ENCODE results near the gene DLX1. TPM values are rescaled to one million over a fixed set of nuclear protein-coding genes. Genes with fewer than 3 reads are reported as not detected.
A peak's percentile ranks its signal among the peaks of the same experiment; 100 is the strongest.

Gene DLX1
- polyA plus RNA-seq, 4 donors, result 0.47 to 1.3 TPM; not detected in 2

DNA sequence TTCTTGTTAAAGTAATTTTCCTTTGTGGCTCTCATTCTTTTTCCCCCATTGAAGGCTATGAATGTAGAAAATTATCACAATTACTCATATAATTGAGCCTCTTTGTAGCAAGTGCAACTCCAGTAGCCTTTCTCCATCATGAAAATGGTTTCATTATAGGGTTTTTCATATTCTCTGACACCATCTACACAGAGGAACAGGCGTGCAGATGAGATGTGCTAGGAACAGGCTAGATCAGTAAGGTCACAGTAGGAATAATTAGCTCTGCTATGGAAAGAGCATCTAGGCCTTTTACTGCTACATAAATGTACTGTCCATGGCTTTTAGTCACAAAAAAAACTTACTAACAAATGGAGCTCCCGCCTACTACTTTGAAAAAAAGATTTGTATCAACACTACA lies 12.6 kb upstream of the DLX1 start:
- DNase-seq, result no peak
- 83 to 96% (median 87%) methylated on average over 2 of the region's 2 CpGs for WGBS, 3 donors

GRCh38 chr2:172073518-172073917 lies 11.8 kb upstream of the DLX1 start:
- Histone ChIP-seq H3K4me3 (ENCODE audit: low read depth in 1 of 3, low read length in 3 of 3) (no peak overlapping the region), H3K36me3 (ENCODE audit: control insufficient read depth in 3 of 3, insufficient read depth in 2 of 3, low read depth in 1 of 3, low read length in 3 of 3) (no peaks in the 10 kb centered on the region), H3K4me1 (ENCODE audit: control insufficient read depth in 3 of 3, insufficient read depth in 2 of 3, low read depth in 1 of 3, low read length in 2 of 3) (no peaks in the 10 kb centered on the region), H3K9me3 (ENCODE audit: control insufficient read depth in 2 of 2, insufficient read depth in 1 of 2, low read depth in 1 of 2, low read length in 1 of 2) (no peaks in the 10 kb centered on the region), H3K27me3 (ENCODE audit: control insufficient read depth in 3 of 3, insufficient read depth in 3 of 3, low read length in 3 of 3) (peaks cover 0 to 13% (median 3%) of the 10 kb centered on the region in 3 donors), H3K27ac (ENCODE audit: low read depth in 1 of 3, low read length in 2 of 3) (no peak overlapping the region)
- no peak for DNase-seq
- no peak for FAIRE-seq
- 88 to 92% (median 91%) methylated on average over 4 of the region's 4 CpGs for WGBS, 3 donors

More for the DNA sequence above, 12.6 kb upstream of the DLX1 start:
- no peak overlapping the region for H3K27ac ChIP-seq (ENCODE audit: low read depth in 1 of 3, low read length in 2 of 3)
- H3K36me3 ChIP-seq (ENCODE audit: control insufficient read depth in 3 of 3, insufficient read depth in 2 of 3, low read depth in 1 of 3, low read length in 3 of 3), result no peaks in the 10 kb centered on the region
- no peak for FAIRE-seq
- no peak overlapping the region for H3K4me3 ChIP-seq (ENCODE audit: low read depth in 1 of 3, low read length in 3 of 3)
- H3K4me1 ChIP-seq (ENCODE audit: control insufficient read depth in 3 of 3, insufficient read depth in 2 of 3, low read depth in 1 of 3, low read length in 2 of 3), result no peaks in the 10 kb centered on the region
- H3K27me3 ChIP-seq (ENCODE audit: control insufficient read depth in 3 of 3, insufficient read depth in 3 of 3, low read length in 3 of 3), result peaks cover 0 to 5% (median under 1%) of the 10 kb centered on the region in 3 donors
- H3K9me3 ChIP-seq (ENCODE audit: control insufficient read depth in 2 of 2, insufficient read depth in 1 of 2, low read depth in 1 of 2, low read length in 1 of 2), result no peaks in the 10 kb centered on the region

- Histone ChIP-seq H3K27ac (ENCODE audit: low read depth in 1 of 3, low read length in 2 of 3) (no peak overlapping the region), H3K27me3 (ENCODE audit: control insufficient read depth in 3 of 3, insufficient read depth in 3 of 3, low read length in 3 of 3) (peaks cover 0 to 20% (median 6%) of the 10 kb centered on the region in 3 donors), H3K9me3 (ENCODE audit: control insufficient read depth in 2 of 2, insufficient read depth in 1 of 2, low read depth in 1 of 2, low read length in 1 of 2) (no peaks in the 10 kb centered on the region), H3K36me3 (ENCODE audit: control insufficient read depth in 3 of 3, insufficient read depth in 2 of 3, low read depth in 1 of 3, low read length in 3 of 3) (no peaks in the 10 kb centered on the region), H3K4me3 (ENCODE audit: low read depth in 1 of 3, low read length in 3 of 3) (no peak overlapping the region), H3K4me1 (ENCODE audit: control insufficient read depth in 3 of 3, insufficient read depth in 2 of 3, low read depth in 1 of 3, low read length in 2 of 3) (no peaks in the 10 kb centered on the region)
- 97 to 100% (median 98%) methylated on average over 1 of the region's 1 CpG for WGBS, 3 donors
- peak; percentile 39 for FAIRE-seq
- no peak for DNase-seq
Measured at GRCh38 chr2:172074254-172074653, 11.1 kb upstream of the DLX1 start.

DNA sequence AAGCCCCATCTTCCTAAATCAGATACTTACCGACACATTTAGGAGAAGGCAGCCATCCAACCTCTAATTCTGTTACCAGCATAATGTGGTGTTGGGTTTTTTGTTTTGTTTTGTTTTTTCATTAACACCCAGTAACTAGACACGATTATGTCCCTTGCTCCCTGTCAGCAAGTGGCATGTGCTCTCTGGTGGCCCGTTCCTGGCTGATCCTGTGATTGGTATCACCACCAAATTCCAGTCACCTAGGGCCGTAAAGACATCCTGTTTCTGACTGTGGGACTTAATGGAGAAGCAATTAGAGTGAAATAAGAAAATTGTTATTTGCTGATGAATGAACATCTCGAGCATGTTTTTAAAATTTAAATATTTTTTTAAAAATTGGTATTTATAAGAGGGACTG lies 5.9 kb upstream of the DLX1 start:
- peaks cover under 1 to 72% (median 51%) of the 10 kb centered on the region in 3 donors for H3K27me3 ChIP-seq (ENCODE audit: control insufficient read depth in 3 of 3, insufficient read depth in 3 of 3, low read length in 3 of 3)
- H3K4me3 ChIP-seq (ENCODE audit: low read depth in 1 of 3, low read length in 3 of 3), result no peak overlapping the region
- H3K9me3 ChIP-seq (ENCODE audit: control insufficient read depth in 2 of 2, insufficient read depth in 1 of 2, low read depth in 1 of 2, low read length in 1 of 2), result peaks cover 0 to 3% of the 10 kb centered on the region in 2 donors
- 75 to 88% (median 87%) methylated on average over 5 of the region's 5 CpGs for WGBS, 3 donors
- H3K36me3 ChIP-seq (ENCODE audit: control insufficient read depth in 3 of 3, insufficient read depth in 2 of 3, low read depth in 1 of 3, low read length in 3 of 3), result no peaks in the 10 kb centered on the region
- peaks cover 0 to 5% (median 2%) of the 10 kb centered on the region in 3 donors for H3K4me1 ChIP-seq (ENCODE audit: control insufficient read depth in 3 of 3, insufficient read depth in 2 of 3, low read depth in 1 of 3, low read length in 2 of 3)
- H3K27ac ChIP-seq (ENCODE audit: low read depth in 1 of 3, low read length in 2 of 3), result no peak overlapping the region
- DNase-seq, result no peak
- no peak for FAIRE-seq

DNA sequence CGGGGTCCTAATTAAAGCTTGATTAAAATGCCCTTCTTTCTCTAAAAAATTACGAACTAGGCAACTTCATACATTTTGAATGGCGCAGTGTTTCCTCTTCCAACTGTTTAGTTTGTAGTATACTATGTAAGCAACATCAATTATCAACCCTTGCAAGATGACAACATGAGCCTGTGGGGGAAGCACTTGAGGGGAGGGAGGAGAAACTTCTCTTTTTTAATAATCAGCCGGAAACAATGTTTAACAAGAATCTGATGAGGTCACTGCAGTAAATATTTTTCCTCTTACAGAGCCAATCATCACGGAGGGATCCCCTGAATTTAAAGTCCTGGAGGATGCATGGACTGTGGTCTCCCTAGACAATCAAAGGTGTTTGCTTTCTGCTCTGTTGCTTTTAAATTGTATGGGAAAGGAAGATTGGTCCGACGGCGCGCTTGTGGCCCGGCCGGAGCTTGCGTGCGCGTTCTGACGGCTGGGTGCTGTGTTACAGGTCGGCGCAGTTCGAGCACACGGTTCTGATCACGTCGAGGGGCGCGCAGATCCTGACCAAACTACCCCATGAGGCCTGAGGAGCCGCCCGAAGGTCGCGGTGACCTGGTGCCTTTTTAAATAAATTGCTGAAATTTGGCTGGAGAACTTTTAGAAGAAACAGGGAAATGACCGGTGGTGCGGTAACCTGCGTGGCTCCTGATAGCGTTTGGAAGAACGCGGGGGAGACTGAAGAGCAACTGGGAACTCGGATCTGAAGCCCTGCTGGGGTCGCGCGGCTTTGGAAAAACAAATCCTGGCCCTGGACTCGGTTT lies 5.3 kb upstream of the DLX1 start:
- H3K4me1 ChIP-seq (ENCODE audit: control insufficient read depth in 3 of 3, insufficient read depth in 2 of 3, low read depth in 1 of 3, low read length in 2 of 3), result peaks cover 0 to 11% (median 5%) of the 10 kb centered on the region in 3 donors
- peaks cover 0 to 3% of the 10 kb centered on the region in 2 donors for H3K9me3 ChIP-seq (ENCODE audit: control insufficient read depth in 2 of 2, insufficient read depth in 1 of 2, low read depth in 1 of 2, low read length in 1 of 2)
- no peak overlapping the region for H3K27ac ChIP-seq (ENCODE audit: low read depth in 1 of 3, low read length in 2 of 3)
- 23 to 27% (median 25%) methylated on average over 38 of the region's 38 CpGs for WGBS, 3 donors
- no peaks in the 10 kb centered on the region for H3K36me3 ChIP-seq (ENCODE audit: control insufficient read depth in 3 of 3, insufficient read depth in 2 of 3, low read depth in 1 of 3, low read length in 3 of 3)
- peak in 1 of 2 donors; percentile 21 for DNase-seq
- peaks cover 7 to 78% (median 54%) of the 10 kb centered on the region in 3 donors for H3K27me3 ChIP-seq (ENCODE audit: control insufficient read depth in 3 of 3, insufficient read depth in 3 of 3, low read length in 3 of 3)
- no peak overlapping the region for H3K4me3 ChIP-seq (ENCODE audit: low read depth in 1 of 3, low read length in 3 of 3)
- no peak for FAIRE-seq

DNA sequence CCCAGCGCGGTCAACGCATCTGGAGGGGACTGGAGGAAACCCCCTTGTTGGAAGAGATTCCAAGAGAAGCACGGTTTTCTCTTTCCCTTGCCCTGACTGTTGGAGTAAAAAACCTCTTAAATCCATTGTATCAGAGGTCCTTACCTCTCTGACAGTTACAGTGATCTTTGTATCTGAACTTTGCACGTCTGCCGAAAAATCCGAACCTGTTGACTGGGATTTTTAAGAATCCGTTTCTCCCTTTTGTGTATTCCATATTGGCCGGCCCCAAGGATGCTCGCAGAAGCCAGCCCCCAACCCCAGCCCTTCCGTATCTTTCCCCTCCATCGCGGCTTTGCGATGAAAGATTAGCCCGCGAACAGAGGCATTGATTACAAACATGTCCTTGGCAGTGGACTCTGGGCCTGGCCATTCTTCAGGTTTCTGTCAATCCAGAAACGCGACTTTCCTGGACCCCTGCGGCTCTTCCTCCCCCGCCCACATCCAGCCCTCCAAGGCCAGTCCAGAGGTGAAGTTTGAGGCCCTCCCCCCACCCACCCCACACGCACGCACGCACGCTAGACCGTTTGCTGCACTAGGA lies 4.6 kb upstream of the DLX1 start:
- Histone ChIP-seq H3K4me1 (ENCODE audit: control insufficient read depth in 3 of 3, insufficient read depth in 2 of 3, low read depth in 1 of 3, low read length in 2 of 3) (peaks cover 4 to 11% (median 9%) of the 10 kb centered on the region in 3 donors), H3K9me3 (ENCODE audit: control insufficient read depth in 2 of 2, insufficient read depth in 1 of 2, low read depth in 1 of 2, low read length in 1 of 2) (peaks cover 0 to 3% of the 10 kb centered on the region in 2 donors), H3K27ac (ENCODE audit: low read depth in 1 of 3, low read length in 2 of 3) (no peak overlapping the region), H3K36me3 (ENCODE audit: control insufficient read depth in 3 of 3, insufficient read depth in 2 of 3, low read depth in 1 of 3, low read length in 3 of 3) (no peaks in the 10 kb centered on the region), H3K27me3 (ENCODE audit: control insufficient read depth in 3 of 3, insufficient read depth in 3 of 3, low read length in 3 of 3) (peaks cover 8 to 81% (median 60%) of the 10 kb centered on the region in 3 donors), H3K4me3 (ENCODE audit: low read depth in 1 of 3, low read length in 3 of 3) (no peak overlapping the region)
- DNase-seq (peak in 1 of 2 donors; percentile 14), FAIRE-seq (no peak)
- 8 to 16% (median 16%) methylated on average over 25 of the region's 25 CpGs for WGBS, 3 donors

GRCh38 chr2:172081221-172082022 lies 3.9 kb upstream of the DLX1 start:
- Histone ChIP-seq H3K4me1 (ENCODE audit: control insufficient read depth in 3 of 3, insufficient read depth in 2 of 3, low read depth in 1 of 3, low read length in 2 of 3) (peaks cover 5 to 12% (median 9%) of the 10 kb centered on the region in 3 donors), H3K36me3 (ENCODE audit: control insufficient read depth in 3 of 3, insufficient read depth in 2 of 3, low read depth in 1 of 3, low read length in 3 of 3) (no peaks in the 10 kb centered on the region), H3K9me3 (ENCODE audit: control insufficient read depth in 2 of 2, insufficient read depth in 1 of 2, low read depth in 1 of 2, low read length in 1 of 2) (peaks cover 0 to 3% of the 10 kb centered on the region in 2 donors), H3K4me3 (ENCODE audit: low read depth in 1 of 3, low read length in 3 of 3) (no peak overlapping the region), H3K27me3 (ENCODE audit: control insufficient read depth in 3 of 3, insufficient read depth in 3 of 3, low read length in 3 of 3) (peaks cover 8 to 88% (median 65%) of the 10 kb centered on the region in 3 donors), H3K27ac (ENCODE audit: low read depth in 1 of 3, low read length in 2 of 3) (no peak overlapping the region)
- WGBS, 3 donors, result 5 to 10% (median 10%) methylated on average over 36 of the region's 36 CpGs
- FAIRE-seq, result no peak
- peak in 1 of 2 donors; percentile 32 for DNase-seq
